PC-9 (cell line): ENCODE data around the gene C12orf57. TPM values are rescaled to one million over a fixed set of nuclear protein-coding genes. Genes with fewer than 3 reads are reported as not detected.

Experiments used
- BruUV-seq: library from RNA; stranded (reverse); fragments of 400-500 nt; replicated peaks from 2 replicates; lab custom pipeline; 2021; lab: Mats Ljungman, UMichigan
- CTCF ChIA-PET: fragments of 300-600 bp; sonication (Branson Sonifier 250); formaldehyde crosslinking; loops from one replicate; lab custom pipeline; 2022; ENCODE audit warnings: antibody characterized with exemption; lab: Charles Lee
- POLR2A ChIA-PET: fragments of 300-600 bp; sonication (Branson Sonifier 250); formaldehyde crosslinking; loops from one replicate; lab custom pipeline; 2022; ENCODE audit warnings: antibody characterized with exemption; ENCODE audit not compliant: unreplicated experiment; lab: Charles Lee
- DNase-seq, 2 experiments: peaks; one replicate each; pipeline versions ENCODE4 v3.0.0 to v3.0.0-alpha.2; 2015 to 2022; ENCODE audit warnings: mixed read lengths in 1 of 2
- H2AFZ ChIP-seq: fragments of 200-600 bp; sonication (generic); 2 replicates; pipeline ENCODE4 v1.8.1; 2017; ENCODE audit warnings: antibody characterized with exemption
- H3F3A ChIP-seq: fragments of 200-600 bp; sonication (generic); 2 replicates; pipeline ENCODE4 v1.8.1; 2017; ENCODE audit warnings: antibody characterized with exemption, mild to moderate bottlenecking, low read depth; ENCODE audit not compliant: insufficient read depth
- H3K27ac ChIP-seq: fragments of 200-600 bp; sonication (generic); 2 replicates; pipeline ENCODE4 v1.6.1; 2016; ENCODE audit warnings: mixed run types
- H3K27me3 ChIP-seq: fragments of 200-600 bp; sonication (generic); 2 replicates; pipeline ENCODE4 v1.6.1; 2016; ENCODE audit warnings: low read depth, mixed run types; ENCODE audit not compliant: insufficient read depth
- H3K36me3 ChIP-seq: fragments of 200-600 bp; sonication (generic); 2 replicates; pipeline ENCODE4 v1.6.1; 2016; ENCODE audit warnings: low read depth, mixed run types
- H3K4me1 ChIP-seq: fragments of 200-600 bp; sonication (generic); replicated peaks from 2 replicates; pipeline ENCODE4 v1.6.1; 2016; ENCODE audit warnings: mixed run types; ENCODE audit not compliant: insufficient read depth
- H3K4me2 ChIP-seq: fragments of 200-600 bp; sonication (generic); 2 replicates; pipeline ENCODE4 v1.6.1; 2017; ENCODE audit warnings: mixed run types
- H3K4me3 ChIP-seq: fragments of 200-600 bp; sonication (generic); 2 replicates; pipeline ENCODE4 v1.6.1; 2016; ENCODE audit warnings: mixed run types
- H3K79me2 ChIP-seq: fragments of 200-600 bp; sonication (generic); 2 replicates; pipeline ENCODE4 v1.6.1; 2017; ENCODE audit warnings: low read depth, mixed run types
- H3K9me2 ChIP-seq: fragments of 200-600 bp; sonication (generic); 2 replicates; pipeline ENCODE4 v1.8.1; 2017; ENCODE audit warnings: mild to moderate bottlenecking; ENCODE audit not compliant: insufficient read depth
- H3K9me3 ChIP-seq: fragments of 200-600 bp; sonication (generic); 2 replicates; pipeline ENCODE4 v1.8.1; 2016; ENCODE audit warnings: low read depth; ENCODE audit not compliant: insufficient read depth
- H4K20me1 ChIP-seq: fragments of 200-600 bp; sonication (generic); 2 replicates; pipeline ENCODE4 v1.8.1; 2017; ENCODE audit not compliant: insufficient read depth
- EZH2 ChIP-seq: fragments of 200-600 bp; sonication (generic); IDR thresholded peaks from 2 replicates; pipeline ENCODE4 v1.8.0; 2017; ENCODE audit warnings: antibody characterized with exemption, low read depth
- intact Hi-C: fragments of 100-400 bp; cut with micrococcal nuclease; formaldehyde crosslinking; loops from one replicate; pipeline ENCODE4 v1.10.0; 2022; ENCODE audit not compliant: unreplicated experiment
- total RNA-seq: library from RNA; stranded (reverse); gene quantifications from 2 replicates; pipeline ENCODE4 v1.2.3, GENCODE V29; 2021
- TF ChIP-seq, protein P1 (sequence below): fragments of 200-600 bp; sonication (generic); conservative IDR thresholded peaks from 2 replicates; pipeline ENCODE4 v1.6.1; 2017; ENCODE audit warnings: mixed run types, antibody characterized with exemption, mild to moderate bottlenecking, moderate library complexity

C12orf57 gene
- total RNA-seq, 1 experiment from 2014 or later: 198 TPM

DNA sequence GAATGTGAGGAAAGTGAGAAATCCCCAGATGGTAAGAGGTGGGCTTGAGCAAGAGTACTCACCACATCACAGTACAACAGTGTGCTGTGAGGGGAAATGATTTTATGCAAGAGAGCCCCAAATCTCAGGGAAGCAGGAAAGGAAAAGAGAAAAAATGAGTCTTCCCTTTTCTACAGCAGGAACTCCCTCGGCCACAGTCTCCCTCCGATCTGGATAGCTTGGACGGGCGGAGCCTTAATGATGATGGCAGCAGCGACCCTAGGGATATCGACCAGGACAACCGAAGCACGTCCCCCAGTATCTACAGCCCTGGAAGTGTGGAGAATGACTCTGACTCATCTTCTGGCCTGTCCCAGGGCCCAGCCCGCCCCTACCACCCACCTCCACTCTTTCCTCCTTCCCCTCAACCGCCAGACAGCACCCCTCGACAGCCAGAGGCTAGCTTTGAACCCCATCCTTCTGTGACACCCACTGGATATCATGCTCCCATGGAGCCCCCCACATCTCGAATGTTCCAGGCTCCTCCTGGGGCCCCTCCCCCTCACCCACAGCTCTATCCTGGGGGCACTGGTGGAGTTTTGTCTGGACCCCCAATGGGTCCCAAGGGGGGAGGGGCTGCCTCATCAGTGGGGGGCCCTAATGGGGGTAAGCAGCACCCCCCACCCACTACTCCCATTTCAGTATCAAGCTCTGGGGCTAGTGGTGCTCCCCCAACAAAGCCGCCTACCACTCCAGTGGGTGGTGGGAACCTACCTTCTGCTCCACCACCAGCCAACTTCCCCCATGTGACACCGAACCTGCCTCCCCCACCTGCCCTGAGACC lies 8.2 kb upstream of the C12orf57 start:
- Histone ChIP-seq H3K36me3 (peaks cover 19% of the 10 kb centered on the region), H3F3A (peaks cover 59% of the 10 kb centered on the region), H3K27ac (peak overlapping the region; percentile 3; the same call in 1 of the 2 replicates), H3K4me1 (peaks cover 13% of the 10 kb centered on the region), H3K79me2 (peaks cover 35% of the 10 kb centered on the region), H3K9me3 (no peaks in the 10 kb centered on the region), H3K27me3 (no peaks in the 10 kb centered on the region), H3K4me2 (no peak overlapping the region), H2AFZ (no peak overlapping the region), H3K4me3 (no peak overlapping the region), H3K9me2 (no peaks in the 10 kb centered on the region), H4K20me1 (peaks cover 28% of the 10 kb centered on the region; the same call in 1 of the 2 replicates)
- no peak for DNase-seq
- POLR2A ChIA-PET: interaction anchor here (0.9 kb wide), 1 partner anchor 11 kb away, joined by 8 read pairs; no protein-coding TSS in a partner anchor
- intact Hi-C loops: no loop called here
- no TSS peak for BruUV-seq
- no peak for TF ChIP-seq EZH2
- TF ChIP-seq, protein P1, sequence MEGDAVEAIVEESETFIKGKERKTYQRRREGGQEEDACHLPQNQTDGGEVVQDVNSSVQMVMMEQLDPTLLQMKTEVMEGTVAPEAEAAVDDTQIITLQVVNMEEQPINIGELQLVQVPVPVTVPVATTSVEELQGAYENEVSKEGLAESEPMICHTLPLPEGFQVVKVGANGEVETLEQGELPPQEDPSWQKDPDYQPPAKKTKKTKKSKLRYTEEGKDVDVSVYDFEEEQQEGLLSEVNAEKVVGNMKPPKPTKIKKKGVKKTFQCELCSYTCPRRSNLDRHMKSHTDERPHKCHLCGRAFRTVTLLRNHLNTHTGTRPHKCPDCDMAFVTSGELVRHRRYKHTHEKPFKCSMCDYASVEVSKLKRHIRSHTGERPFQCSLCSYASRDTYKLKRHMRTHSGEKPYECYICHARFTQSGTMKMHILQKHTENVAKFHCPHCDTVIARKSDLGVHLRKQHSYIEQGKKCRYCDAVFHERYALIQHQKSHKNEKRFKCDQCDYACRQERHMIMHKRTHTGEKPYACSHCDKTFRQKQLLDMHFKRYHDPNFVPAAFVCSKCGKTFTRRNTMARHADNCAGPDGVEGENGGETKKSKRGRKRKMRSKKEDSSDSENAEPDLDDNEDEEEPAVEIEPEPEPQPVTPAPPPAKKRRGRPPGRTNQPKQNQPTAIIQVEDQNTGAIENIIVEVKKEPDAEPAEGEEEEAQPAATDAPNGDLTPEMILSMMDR: no peak
- CTCF ChIA-PET: no interaction called here

DNA sequence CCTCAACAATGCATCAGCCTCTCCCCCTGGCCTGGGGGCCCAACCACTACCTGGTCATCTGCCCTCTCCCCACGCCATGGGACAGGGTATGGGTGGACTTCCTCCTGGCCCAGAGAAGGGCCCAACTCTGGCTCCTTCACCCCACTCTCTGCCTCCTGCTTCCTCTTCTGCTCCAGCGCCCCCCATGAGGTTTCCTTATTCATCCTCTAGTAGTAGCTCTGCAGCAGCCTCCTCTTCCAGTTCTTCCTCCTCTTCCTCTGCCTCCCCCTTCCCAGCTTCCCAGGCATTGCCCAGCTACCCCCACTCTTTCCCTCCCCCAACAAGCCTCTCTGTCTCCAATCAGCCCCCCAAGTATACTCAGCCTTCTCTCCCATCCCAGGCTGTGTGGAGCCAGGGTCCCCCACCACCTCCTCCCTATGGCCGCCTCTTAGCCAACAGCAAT lies 7.6 kb upstream of the C12orf57 start:
- no peak overlapping the region for H2AFZ ChIP-seq
- H4K20me1 ChIP-seq: peaks cover 23% of the 10 kb centered on the region; the same call in 1 of the 2 replicates
- intact Hi-C loops: no loop called here
- ChIA-PET CTCF (interaction anchor here (0.6 kb wide), 1 partner anchor 15 kb away, joined by 3 read pairs; no protein-coding TSS in a partner anchor), POLR2A (interaction anchor here (0.7 to 0.9 kb wide), 3 partner anchors 12 to 183 kb away, joined by 6 to 14 read pairs (median 8); partner anchors contain the start of gene MLF2)
- H3F3A ChIP-seq: peaks cover 63% of the 10 kb centered on the region
- no TSS peak for BruUV-seq
- H3K27me3 ChIP-seq: no peaks in the 10 kb centered on the region
- H3K9me2 ChIP-seq: no peaks in the 10 kb centered on the region
- peaks cover 19% of the 10 kb centered on the region for H3K36me3 ChIP-seq
- H3K4me1 ChIP-seq: peaks cover 8% of the 10 kb centered on the region
- no peak overlapping the region for H3K27ac ChIP-seq
- DNase-seq: no peak
- H3K9me3 ChIP-seq: no peaks in the 10 kb centered on the region
- no peak overlapping the region for H3K4me2 ChIP-seq
- H3K79me2 ChIP-seq: peaks cover 29% of the 10 kb centered on the region
- no peak for TF ChIP-seq EZH2
- H3K4me3 ChIP-seq: no peak overlapping the region

DNA sequence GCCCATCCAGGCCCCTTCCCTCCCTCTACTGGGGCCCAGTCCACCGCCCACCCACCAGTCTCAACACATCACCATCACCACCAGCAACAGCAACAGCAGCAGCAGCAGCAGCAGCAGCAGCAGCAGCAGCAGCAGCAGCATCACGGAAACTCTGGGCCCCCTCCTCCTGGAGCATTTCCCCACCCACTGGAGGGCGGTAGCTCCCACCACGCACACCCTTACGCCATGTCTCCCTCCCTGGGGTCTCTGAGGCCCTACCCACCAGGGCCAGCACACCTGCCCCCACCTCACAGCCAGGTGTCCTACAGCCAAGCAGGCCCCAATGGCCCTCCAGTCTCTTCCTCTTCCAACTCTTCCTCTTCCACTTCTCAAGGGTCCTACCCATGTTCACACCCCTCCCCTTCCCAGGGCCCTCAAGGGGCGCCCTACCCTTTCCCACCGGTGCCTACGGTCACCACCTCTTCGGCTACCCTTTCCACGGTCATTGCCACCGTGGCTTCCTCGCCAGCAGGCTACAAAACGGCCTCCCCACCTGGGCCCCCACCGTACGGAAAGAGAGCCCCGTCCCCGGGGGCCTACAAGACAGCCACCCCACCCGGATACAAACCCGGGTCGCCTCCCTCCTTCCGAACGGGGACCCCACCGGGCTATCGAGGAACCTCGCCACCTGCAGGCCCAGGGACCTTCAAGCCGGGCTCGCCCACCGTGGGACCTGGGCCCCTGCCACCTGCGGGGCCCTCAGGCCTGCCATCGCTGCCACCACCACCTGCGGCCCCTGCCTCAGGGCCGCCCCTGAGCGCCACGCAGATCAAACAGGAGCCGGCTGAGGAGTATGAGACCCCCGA lies 7.0 kb upstream of the C12orf57 start:
- H3K9me2 ChIP-seq: no peaks in the 10 kb centered on the region
- ChIA-PET POLR2A (interaction anchor here (0.7 to 0.9 kb wide), 4 partner anchors 11 to 184 kb away, joined by 3 to 14 read pairs (median 7); partner anchors contain the start of gene MLF2), CTCF (interaction anchor here (0.6 kb wide), 1 partner anchor 16 kb away, joined by 3 read pairs; no protein-coding TSS in a partner anchor)
- H3K79me2 ChIP-seq: peaks cover 23% of the 10 kb centered on the region
- peaks cover 18% of the 10 kb centered on the region; the same call in 1 of the 2 replicates for H4K20me1 ChIP-seq
- no peaks in the 10 kb centered on the region for H3K9me3 ChIP-seq
- intact Hi-C loops: no loop called here
- peak overlapping the region; percentile 85 for H3K4me2 ChIP-seq
- peak overlapping the region; percentile 57; the same call in 1 of the 2 replicates for H2AFZ ChIP-seq
- H3K27ac ChIP-seq: no peak overlapping the region
- H3F3A ChIP-seq: peaks cover 59% of the 10 kb centered on the region
- H3K4me1 ChIP-seq: peaks cover 8% of the 10 kb centered on the region
- no peaks in the 10 kb centered on the region for H3K27me3 ChIP-seq
- no peak for DNase-seq
- H3K4me3 ChIP-seq: peak overlapping the region; percentile 62; the same call in 1 of the 2 replicates
- H3K36me3 ChIP-seq: peaks cover 19% of the 10 kb centered on the region
- BruUV-seq: TSS peak; percentile 29
- no peak for TF ChIP-seq EZH2
- TF ChIP-seq, protein P1: no peak
